HepG2 (cell line): ENCODE measurements around the gene C9orf50. TPM values are rescaled to one million over a fixed set of nuclear protein-coding genes. Genes with fewer than 3 reads are reported as not detected.
A peak's percentile ranks its signal among the peaks of the same experiment; 100 is the strongest.

Source experiments
- ASH2L ChIP-seq: fragments of 300-600, 200-600 bp; sonication (generic); IDR thresholded peaks from 2 replicates; pipeline ENCODE4 v1.7.0; 2017; ENCODE audit warnings: low read depth, mild to moderate bottlenecking, moderate library complexity, mixed read lengths, low read length; ENCODE audit not compliant: insufficient read length
- BHLHE40 ChIP-seq: IDR thresholded peaks from 2 replicates; pipeline ENCODE4 v1.6.1; 2011; ENCODE audit warnings: low read length, improper control_type of control experiment
- FOXA1 ChIP-seq, 2 experiments: fragments of 450-650 bp in 1 of 2; sonication (generic) in 1 of 2; formaldehyde crosslinking in 1 of 2; IDR thresholded peaks; 2 replicates each; pipeline versions ENCODE4 v1.4.0 to v1.6.1; 2016 to 2020; ENCODE audit warnings: missing genetic modification reagents in 1 of 2
- FOXP4 ChIP-seq: sonication (generic); formaldehyde crosslinking; IDR thresholded peaks from 2 replicates; pipeline ENCODE4 v1.4.0; 2020; ENCODE audit warnings: missing genetic modification reagents
- HOXA9 ChIP-seq: sonication (generic); formaldehyde crosslinking; IDR thresholded peaks from 2 replicates; pipeline ENCODE4 v1.8.1; 2022; ENCODE audit warnings: missing genetic modification reagents, mild to moderate bottlenecking, moderate library complexity, borderline replicate concordance
- IKZF1 ChIP-seq: fragments of 450-650 bp; IDR thresholded peaks from 2 replicates; pipeline ENCODE4 v1.7.1; 2016
- KLF16 ChIP-seq, 2 experiments: sonication (generic) in 1 of 2; formaldehyde crosslinking in 1 of 2; IDR thresholded peaks; 2 replicates each; pipeline versions ENCODE4 v1.6.1 to v1.8.0; 2016 to 2023; ENCODE audit warnings: missing genetic modification reagents in 2 of 2, missing compliant biosample characterization in 1 of 2
- MED13 ChIP-seq: sonication (generic); formaldehyde crosslinking; IDR thresholded peaks from 2 replicates; pipeline ENCODE4 v1.5.0; 2020; ENCODE audit warnings: missing genetic modification reagents
- RFX1 ChIP-seq: fragments of 450-650 bp; IDR thresholded peaks from 2 replicates; pipeline ENCODE4 v1.6.1; 2017
- SOX5 ChIP-seq: IDR thresholded peaks from 2 replicates; pipeline ENCODE4 v1.6.1; 2016; ENCODE audit warnings: borderline replicate concordance
- SRY ChIP-seq: sonication (generic); formaldehyde crosslinking; IDR thresholded peaks from 2 replicates; pipeline ENCODE4 v1.8.0; 2022; ENCODE audit warnings: mild to moderate bottlenecking, missing genetic modification reagents
- STAT5B ChIP-seq: sonication (generic); formaldehyde crosslinking; IDR thresholded peaks from 2 replicates; pipeline ENCODE4 v1.4.0; 2020; ENCODE audit warnings: missing genetic modification reagents
- TCF7L2 ChIP-seq: IDR thresholded peaks from 2 replicates; pipeline ENCODE4 v1.6.1; 2011; ENCODE audit warnings: mild to moderate bottlenecking, low read depth, low read length, moderate library complexity
- TEAD3 ChIP-seq: optimal IDR thresholded peaks from 2 replicates; pipeline ENCODE3; 2016; ENCODE audit warnings: borderline replicate concordance
- THAP9 ChIP-seq: sonication (generic); formaldehyde crosslinking; IDR thresholded peaks from 2 replicates; pipeline ENCODE4; 2020; ENCODE audit warnings: missing genetic modification reagents, mild to moderate bottlenecking, borderline replicate concordance
- TOPORS ChIP-seq: sonication (generic); formaldehyde crosslinking; IDR thresholded peaks from 2 replicates; pipeline ENCODE4 v1.8.0; 2023; ENCODE audit warnings: mild to moderate bottlenecking, missing genetic modification reagents
- ZFP91 ChIP-seq: sonication (generic); formaldehyde crosslinking; IDR thresholded peaks from 2 replicates; pipeline ENCODE4 v1.9.0; 2022; ENCODE audit warnings: missing genetic modification reagents, mild to moderate bottlenecking, borderline replicate concordance
- ZNF24 ChIP-seq: fragments of 450-650 bp; IDR thresholded peaks from 2 replicates; pipeline ENCODE4 v1.6.1; 2017; ENCODE audit warnings: antibody characterized with exemption, mild to moderate bottlenecking
- ZNF331 ChIP-seq: sonication (generic); formaldehyde crosslinking; IDR thresholded peaks from 2 replicates; pipeline ENCODE4 v1.4.0; 2020; ENCODE audit warnings: missing genetic modification reagents
- ZNF605 ChIP-seq: sonication (generic); formaldehyde crosslinking; IDR thresholded peaks from 2 replicates; pipeline ENCODE4 v1.8.0; 2022; ENCODE audit warnings: mild to moderate bottlenecking, missing genetic modification reagents
- ZNF770 ChIP-seq: sonication (generic); formaldehyde crosslinking; IDR thresholded peaks from 2 replicates; pipeline ENCODE4 v1.5.0; 2020; ENCODE audit warnings: mild to moderate bottlenecking, missing genetic modification reagents
- polyA plus RNA-seq, 8 experiments: library from polyadenylated mRNA; depleted of rRNA in 3 of 8; stranded (reverse) in 7 of 8; unstranded in 1 of 8; fragments of >200 nt; fragmentation: Illumina TruSeq in 4 of 8; extraction: Trizol in 4 of 8; gene quantifications; 2 replicates each; pipeline versions ENCODE4 v1.2.1 to v1.2.3, GENCODE V29; 2011 to 2016; ENCODE audit warnings: low read depth in 4 of 8, missing spikeins in 1 of 8, mixed read lengths in 1 of 8; ENCODE audit not compliant: insufficient read depth in 1 of 8
- total RNA-seq, 5 experiments: library from RNA; depleted of rRNA; stranded (reverse); fragments of >200 nt; fragmentation: Illumina TruSeq; extraction: Trizol; gene quantifications; 2 replicates each; pipeline ENCODE4 v1.2.3, GENCODE V29; 2016; ENCODE audit warnings: low read depth in 1 of 5

C9orf50 gene
- total and polyA plus RNA-seq, 2 of the 13 experiments (the other 11 are each of a cell fraction or from before 2014, with no cell fraction given): not detected

- TF ChIP-seq ZNF770 (no peak), TOPORS (CRISPR knock-in tag) (no peak), ASH2L (no peak), FOXA1 (IDR thresholded peaks at IDR 0.05) (no peak), FOXA1 (CRISPR knock-in tag; IDR thresholded peaks at IDR 0.05) (peak; percentile 78), TEAD3 (CRISPR knock-in tag) (peak; percentile 74), SRY (CRISPR knock-in tag) (no peak), THAP9 (no peak), MED13 (CRISPR knock-in tag) (no peak), ZNF331 (CRISPR knock-in tag) (peak; percentile 40; the same call in 1 of the 2 replicates), SOX5 (CRISPR knock-in tag) (peak; percentile 63; the same call in 1 of the 2 replicates), ZNF24 (peak; percentile 90), RFX1 (no peak), ZFP91 (CRISPR knock-in tag) (no peak), STAT5B (no peak), BHLHE40 (no peak), TCF7L2 (no peak), FOXP4 (CRISPR knock-in tag) (peak; percentile 38; the same call in 1 of the 2 replicates), HOXA9 (no peak), IKZF1 (no peak), KLF16 (CRISPR knock-in tag; IDR thresholded peaks at IDR 0.05) (no peak), ZNF605 (CRISPR knock-in tag) (peak; percentile 55; the same call in 1 of the 2 replicates)
Measured at GRCh38 chr9:129591916-129592315, 29.0 kb downstream of the C9orf50 start (continued).
